ENCODE measurements around the gene SLCO2B1.

SLCO2B1 gene

GRCh38 chr11:75145196-75145971 is 5.5 kb upstream of the SLCO2B1 start:
- no peak for DNase-seq

- DNase-seq: no peak
Observed at GRCh38 chr11:75145972-75146519, 4.9 kb upstream of the SLCO2B1 start.

- DNase-seq: no peak
Observed at GRCh38 chr11:75146711-75147110, 4.2 kb upstream of the SLCO2B1 start.

GRCh38 chr11:75147191-75147874 is 3.6 kb upstream of the SLCO2B1 start:
- no peak for DNase-seq

GRCh38 chr11:75147875-75148263 is 3.0 kb upstream of the SLCO2B1 start:
- DNase-seq: no peak

- no peak for DNase-seq
Observed at GRCh38 chr11:75148436-75148983, 2.4 kb upstream of the SLCO2B1 start.

GRCh38 chr11:75149766-75150465 is 991 bp upstream of the SLCO2B1 start:
- no peak for DNase-seq

- DNase-seq: no peak
Observed at GRCh38 chr11:75151346-75152047, 590 bp downstream of the SLCO2B1 start.

- DNase-seq: no peak
Observed at GRCh38 chr11:75152090-75152489, 1.2 kb downstream of the SLCO2B1 start.

GRCh38 chr11:75152651-75153427 is 1.9 kb downstream of the SLCO2B1 start:
- no peak for DNase-seq

GRCh38 chr11:75154646-75155569 is 4.0 kb downstream of the SLCO2B1 start:
- no peak for DNase-seq

- no peak for DNase-seq
Observed at GRCh38 chr11:75155570-75156422, 4.9 kb downstream of the SLCO2B1 start.

GRCh38 chr11:75158241-75158640 is 7.3 kb downstream of the SLCO2B1 start:
- no peak for DNase-seq

GRCh38 chr11:75158696-75159150 is 7.8 kb downstream of the SLCO2B1 start:
- no peak for DNase-seq

- no peak for DNase-seq
Observed at GRCh38 chr11:75159151-75159953, 8.4 kb downstream of the SLCO2B1 start.

GRCh38 chr11:75160220-75160757 is 9.4 kb downstream of the SLCO2B1 start:
- no peak for DNase-seq

GRCh38 chr11:75160880-75161279 is 10.0 kb downstream of the SLCO2B1 start:
- no peak for DNase-seq

GRCh38 chr11:75161506-75162095 is 10.7 kb downstream of the SLCO2B1 start:
- no peak for DNase-seq

Data from NCI-H146 (cell line).